CD4-positive, CD25-positive, alpha-beta regulatory T cell (primary cell): Measurements from ENCODE around the gene PYCR2. TPM values are rescaled to one million over a fixed set of nuclear protein-coding genes. Genes with fewer than 3 reads are reported as not detected.
A peak's percentile ranks its signal among the peaks of the same experiment; 100 is the strongest.

Experiments used
- ATAC-seq, 2 donors: fragments of 150-1000 bp; cut with Tn5 transposase; one replicate each; pipeline ENCODE4 v1.10.0; 2021; ENCODE audit warnings: low read depth in 2 of 2, moderate number of reproducible peaks in 2 of 2, moderate library complexity in 1 of 2
- DNase-seq, 3 donors: peaks; one replicate each; pipeline versions ENCODE4 v3.0.0 to v3.0.0-alpha.2; 2012 to 2022; ENCODE audit warnings: mixed read lengths in 1 of 3
- H3K27ac ChIP-seq: one replicate; pipeline ENCODE4 v1.7.0; 2013; ENCODE audit warnings: mild to moderate bottlenecking, low read length; ENCODE audit not compliant: insufficient read depth, poor library complexity, severe bottlenecking
- H3K27me3 ChIP-seq: one replicate; pipeline ENCODE4 v1.7.0; 2013; ENCODE audit warnings: low read length; ENCODE audit not compliant: control insufficient read depth, insufficient read depth
- H3K36me3 ChIP-seq: one replicate; pipeline ENCODE4 v1.7.0; 2013; ENCODE audit warnings: mild to moderate bottlenecking, low read length, moderate library complexity; ENCODE audit not compliant: control insufficient read depth, insufficient read depth
- H3K4me1 ChIP-seq: 2 replicates; pipeline ENCODE4 v1.7.0; 2013; ENCODE audit warnings: mild to moderate bottlenecking, low read length; ENCODE audit not compliant: insufficient read depth, control insufficient read depth, poor library complexity, severe bottlenecking
- H3K4me3 ChIP-seq: one replicate; pipeline ENCODE4 v1.7.0; 2013; ENCODE audit warnings: low read depth, mild to moderate bottlenecking, low read length, moderate library complexity
- H3K9me3 ChIP-seq, 2 experiments: 1 replicate in 1 of 2; 2 replicates in 1 of 2; pipeline ENCODE4 v1.7.0; 2013; ENCODE audit warnings: low read length in 2 of 2, mild to moderate bottlenecking in 1 of 2, moderate library complexity in 1 of 2; ENCODE audit not compliant: control insufficient read depth in 2 of 2
- H3K27ac Mint-ChIP-seq, 3 donors: one replicate each; pipeline ENCODE4 v1.8.0; 2020 to 2022; ENCODE audit warnings: mild to moderate bottlenecking in 3 of 3, mixed read lengths in 3 of 3, moderate library complexity in 2 of 3
- H3K27me3 Mint-ChIP-seq: one replicate; pipeline ENCODE4 v1.8.0; 2022; ENCODE audit warnings: mild to moderate bottlenecking, mixed read lengths
- H3K36me3 Mint-ChIP-seq: one replicate; pipeline ENCODE4 v1.8.0; 2020; ENCODE audit warnings: mixed read lengths
- H3K4me1 Mint-ChIP-seq, 4 donors: one replicate each; pipeline ENCODE4 v1.8.0; 2020 to 2022; ENCODE audit warnings: mixed read lengths in 4 of 4, mild to moderate bottlenecking in 1 of 4
- H3K4me3 Mint-ChIP-seq, 4 donors: one replicate each; pipeline ENCODE4 v1.8.0; 2020 to 2022; ENCODE audit warnings: mild to moderate bottlenecking in 4 of 4, mixed read lengths in 4 of 4, moderate library complexity in 3 of 4
- H3K9me3 Mint-ChIP-seq, 7 donors: one replicate each; pipeline ENCODE4 v1.8.0; 2020 to 2022; ENCODE audit warnings: mixed read lengths in 7 of 7, mild to moderate bottlenecking in 3 of 7, moderate library complexity in 2 of 7
- polyA plus RNA-seq, 4 donors: library from polyadenylated mRNA; unstranded; fragments of 300-500 nt; fragmentation: Illumina TruSeq; gene quantifications; one replicate each; pipeline ENCODE4 v1.2.3, GENCODE V29; 2021
- total RNA-seq: library from RNA; stranded (reverse); gene quantifications from one replicate; pipeline ENCODE4 v1.2.3, GENCODE V29; 2022

Gene PYCR2
- total and polyA plus RNA-seq, 5 donors from 2014 or later: 51.6 to 74.6 (median 66.3) TPM

GRCh38 chr1:225923381-225923691 is 714 bp downstream of the PYCR2 start:
- DNase-seq: no peak
- Histone ChIP-seq H3K27me3 (no peaks in the 10 kb centered on the region), H3K27ac (peak overlapping the region; percentile 92), H3K4me1 (peaks cover 25% of the 10 kb centered on the region), H3K9me3 (no peaks in the 10 kb centered on the region), H3K36me3 (peaks cover 17% of the 10 kb centered on the region), H3K4me3 (peak overlapping the region; percentile 87)
- Mint-ChIP-seq H3K9me3 (no peaks in the 10 kb centered on the region), H3K27ac (peak overlapping the region; percentile 7 to 95 (median 92)), H3K4me3 (peak overlapping the region; percentile 94 to 100 (median 97)), H3K27me3 (no peaks in the 10 kb centered on the region), H3K36me3 (peaks cover 15% of the 10 kb centered on the region), H3K4me1 (peaks cover 0 to 53% (median 27%) of the 10 kb centered on the region in 4 donors)
- ATAC-seq: no peak

DNA sequence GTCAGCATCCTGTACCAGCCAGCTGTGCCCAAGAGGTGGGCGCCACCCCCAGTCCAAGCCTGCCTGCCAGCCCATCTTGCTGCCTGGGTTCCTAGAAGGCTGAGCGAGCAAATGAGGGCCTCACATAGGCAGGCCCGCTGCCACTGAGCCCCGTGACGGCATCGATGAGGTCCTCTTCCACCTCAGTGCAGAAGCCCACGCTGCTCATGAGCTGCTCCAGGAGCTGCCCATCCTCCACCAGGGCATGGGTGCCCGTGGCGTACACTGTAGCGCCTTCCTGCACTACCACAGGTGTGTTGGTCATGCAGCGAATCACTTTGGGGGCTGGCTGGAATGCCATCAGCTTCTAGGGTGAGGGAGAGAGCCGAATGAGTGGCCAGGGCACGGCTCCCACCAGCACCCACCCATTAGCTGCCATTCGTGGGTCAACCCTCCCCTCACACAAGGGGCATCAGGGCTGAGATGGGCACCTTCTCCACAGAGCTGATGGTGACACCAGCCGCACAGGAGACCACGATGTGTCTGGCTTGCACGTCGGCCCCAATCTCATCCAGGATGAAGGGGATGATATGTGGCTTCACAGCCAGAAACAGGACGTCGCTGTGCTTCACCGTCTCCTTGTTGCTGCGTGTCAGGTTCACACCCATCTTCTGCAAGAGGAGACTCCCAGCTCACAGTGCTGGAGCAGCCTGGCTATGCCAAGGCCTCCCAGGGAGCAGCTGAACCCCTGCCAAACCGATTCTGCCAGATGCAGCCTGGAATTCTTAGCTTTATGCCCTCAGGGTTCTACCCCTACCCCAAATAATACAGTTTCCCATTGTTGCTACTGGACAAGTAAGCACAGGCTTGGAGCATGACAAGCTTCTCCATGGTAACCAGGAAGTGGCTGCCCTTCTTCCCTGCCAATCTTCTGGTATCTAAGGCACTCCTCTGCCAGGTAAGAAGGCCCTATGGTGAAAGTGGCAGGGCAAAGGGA is 2.0 kb downstream of the PYCR2 start:
- H3K27ac Mint-ChIP-seq: peak overlapping the region in 2 of 3 donors; percentile 20 to 92
- H3K36me3 ChIP-seq: peaks cover 24% of the 10 kb centered on the region
- no peak for ATAC-seq
- H3K4me3 ChIP-seq: peak overlapping the region; percentile 87
- H3K4me3 Mint-ChIP-seq: peak overlapping the region; percentile 7 to 100 (median 95)
- H3K4me1 ChIP-seq: peaks cover 25% of the 10 kb centered on the region
- no peaks in the 10 kb centered on the region for H3K9me3 Mint-ChIP-seq
- no peak for DNase-seq
- H3K36me3 Mint-ChIP-seq: peaks cover 23% of the 10 kb centered on the region
- H3K4me1 Mint-ChIP-seq: peaks cover 0 to 55% (median 31%) of the 10 kb centered on the region in 4 donors
- H3K27me3 Mint-ChIP-seq: no peaks in the 10 kb centered on the region
- H3K9me3 ChIP-seq: no peaks in the 10 kb centered on the region
- H3K27ac ChIP-seq: no peak overlapping the region
- no peaks in the 10 kb centered on the region for H3K27me3 ChIP-seq

- peak overlapping the region in 2 of 3 donors; percentile 44 to 66 for H3K27ac Mint-ChIP-seq
- Histone ChIP-seq H3K36me3 (peaks cover 24% of the 10 kb centered on the region), H3K27ac (peak overlapping the region; percentile 10), H3K9me3 (no peaks in the 10 kb centered on the region), H3K27me3 (no peaks in the 10 kb centered on the region), H3K4me3 (no peak overlapping the region), H3K4me1 (peaks cover 22% of the 10 kb centered on the region)
- ATAC-seq (no peak), DNase-seq (peak in 1 of 3 donors; percentile 57)
- no peaks in the 10 kb centered on the region for H3K27me3 Mint-ChIP-seq
- peaks cover 0 to 56% (median 25%) of the 10 kb centered on the region in 4 donors for H3K4me1 Mint-ChIP-seq
- H3K36me3 Mint-ChIP-seq: peaks cover 32% of the 10 kb centered on the region
- peak overlapping the region in 2 of 4 donors; percentile 32 to 67 for H3K4me3 Mint-ChIP-seq
- no peaks in the 10 kb centered on the region for H3K9me3 Mint-ChIP-seq
Measured at GRCh38 chr1:225919906-225920305, 4.1 kb downstream of the PYCR2 start.

DNA sequence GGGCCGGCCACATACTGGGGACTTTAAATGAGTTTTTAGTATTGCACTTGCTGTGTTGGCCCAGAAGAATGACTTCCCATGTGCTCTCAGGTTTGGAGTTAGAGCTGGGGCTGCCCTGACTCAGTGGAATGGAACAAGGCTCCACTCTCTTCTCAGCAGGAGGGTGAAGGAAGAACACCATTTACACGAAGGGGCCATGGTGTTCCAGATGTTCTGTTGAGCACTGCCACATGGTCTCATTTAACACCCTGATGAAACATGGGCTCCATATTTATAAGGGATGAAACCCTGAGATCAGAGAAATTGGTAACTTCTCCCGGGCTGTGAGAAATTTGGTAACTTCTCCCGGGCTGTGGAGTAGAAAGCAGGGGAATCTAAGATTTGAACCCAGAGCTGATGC is 5.8 kb downstream of the PYCR2 start:
- Histone ChIP-seq H3K27me3 (no peaks in the 10 kb centered on the region), H3K27ac (no peak overlapping the region), H3K9me3 (no peaks in the 10 kb centered on the region), H3K4me1 (peaks cover 13% of the 10 kb centered on the region), H3K36me3 (peaks cover 24% of the 10 kb centered on the region), H3K4me3 (no peak overlapping the region)
- DNase-seq: no peak
- Mint-ChIP-seq H3K4me1 (peaks cover 0 to 44% (median 20%) of the 10 kb centered on the region in 4 donors), H3K9me3 (no peaks in the 10 kb centered on the region), H3K36me3 (peaks cover 35% of the 10 kb centered on the region), H3K27me3 (no peaks in the 10 kb centered on the region), H3K27ac (no peak overlapping the region), H3K4me3 (peak overlapping the region in 1 of 4 donors; percentile 10)
- no peak for ATAC-seq

GRCh38 chr1:225917536-225917935 is 6.5 kb downstream of the PYCR2 start:
- H3K4me1 ChIP-seq: peaks cover 6% of the 10 kb centered on the region
- no peaks in the 10 kb centered on the region for H3K27me3 ChIP-seq
- H3K4me1 Mint-ChIP-seq: peaks cover 0 to 37% (median 16%) of the 10 kb centered on the region in 4 donors
- no peak overlapping the region for H3K4me3 Mint-ChIP-seq
- H3K27me3 Mint-ChIP-seq: peaks cover 6% of the 10 kb centered on the region
- ATAC-seq (no peak), DNase-seq (no peak)
- no peaks in the 10 kb centered on the region for H3K9me3 Mint-ChIP-seq
- H3K36me3 ChIP-seq: peaks cover 24% of the 10 kb centered on the region
- no peak overlapping the region for H3K4me3 ChIP-seq
- H3K36me3 Mint-ChIP-seq: peaks cover 31% of the 10 kb centered on the region
- no peaks in the 10 kb centered on the region for H3K9me3 ChIP-seq
- H3K27ac Mint-ChIP-seq: no peak overlapping the region
- H3K27ac ChIP-seq: no peak overlapping the region

DNA sequence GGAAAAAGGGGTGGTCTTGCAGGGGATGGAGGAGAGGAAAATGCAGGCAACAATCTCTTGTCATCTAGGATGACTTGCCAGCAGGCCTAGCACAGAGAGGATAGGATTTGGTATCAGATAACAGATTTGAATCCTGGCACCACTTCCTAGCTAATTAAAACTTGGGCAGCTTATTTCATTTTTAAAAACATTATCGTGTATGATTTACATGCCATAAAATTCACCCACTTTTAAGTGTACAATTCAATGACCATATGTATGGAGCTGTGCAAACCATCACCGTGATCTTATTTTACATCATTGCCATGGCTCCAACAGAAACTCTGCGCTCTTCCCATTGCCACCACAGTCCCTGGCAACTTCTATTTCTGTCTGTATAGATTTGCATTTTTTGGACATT is 6.9 kb downstream of the PYCR2 start:
- peaks cover 28% of the 10 kb centered on the region for H3K36me3 Mint-ChIP-seq

DNA sequence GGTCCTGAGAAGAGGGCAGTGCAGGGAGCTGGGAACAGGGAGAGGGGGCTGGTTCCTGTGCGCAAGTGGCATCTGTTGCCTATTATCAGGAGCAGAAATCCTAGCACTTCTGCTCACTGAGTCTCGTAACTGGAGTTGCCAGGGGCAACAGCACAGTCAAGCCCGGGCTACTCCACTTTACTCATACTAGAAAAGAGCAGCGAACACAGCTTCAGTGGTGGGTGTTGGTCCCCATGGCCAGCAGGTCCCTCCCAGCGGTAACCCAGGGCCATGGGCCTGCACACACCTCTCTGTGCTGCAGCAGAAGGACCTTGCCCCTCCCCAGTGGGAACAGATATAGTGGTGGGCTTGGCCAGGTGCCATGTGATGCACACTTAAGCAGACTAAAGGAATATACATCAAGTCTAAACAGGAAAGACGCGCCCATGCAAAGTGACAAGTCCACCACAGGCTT is 8.5 kb downstream of the PYCR2 start:
- Mint-ChIP-seq H3K4me3 (no peak overlapping the region), H3K27ac (no peak overlapping the region), H3K27me3 (peaks cover 8% of the 10 kb centered on the region), H3K36me3 (peaks cover 28% of the 10 kb centered on the region), H3K9me3 (no peaks in the 10 kb centered on the region), H3K4me1 (peaks cover under 1 to 39% (median 15%) of the 10 kb centered on the region in 4 donors)
- ATAC-seq (no peak), DNase-seq (no peak)
- Histone ChIP-seq H3K9me3 (no peaks in the 10 kb centered on the region), H3K4me1 (peaks cover 15% of the 10 kb centered on the region), H3K4me3 (no peak overlapping the region), H3K27ac (no peak overlapping the region), H3K27me3 (no peaks in the 10 kb centered on the region), H3K36me3 (peaks cover 14% of the 10 kb centered on the region)

More for the DNA sequence above, 6.9 kb downstream of the PYCR2 start:
- Mint-ChIP-seq H3K4me3 (no peak overlapping the region), H3K4me1 (peaks cover 0 to 36% (median 15%) of the 10 kb centered on the region in 4 donors), H3K9me3 (no peaks in the 10 kb centered on the region), H3K27ac (no peak overlapping the region), H3K27me3 (peaks cover 6% of the 10 kb centered on the region)
- Histone ChIP-seq H3K4me3 (no peak overlapping the region), H3K4me1 (peaks cover 1% of the 10 kb centered on the region), H3K27me3 (no peaks in the 10 kb centered on the region), H3K27ac (no peak overlapping the region), H3K36me3 (peaks cover 24% of the 10 kb centered on the region), H3K9me3 (no peaks in the 10 kb centered on the region)
- ATAC-seq (no peak), DNase-seq (no peak)
